Body of pancreas (tissue), 4 donors: ENCODE results near the gene SLC6A3.

Experiments
- POLR2A ChIP-seq, 3 donors: fragments of 450-650 bp; IDR thresholded peaks; one replicate each; pipeline ENCODE4 v1.6.1; 2016; ENCODE audit warnings: antibody characterized with exemption in 3 of 3, mild to moderate bottlenecking in 2 of 3
- TF ChIP-seq, protein P1 (sequence below), 7 experiments: fragments of 450-650 bp in 4 of 7; fragments of 200-600 bp in 3 of 7; sonication (generic) in 3 of 7; IDR thresholded peaks; one replicate each; pipeline ENCODE4 v1.5.1; 2016 to 2019; ENCODE audit warnings: antibody characterized with exemption in 7 of 7

DNA sequence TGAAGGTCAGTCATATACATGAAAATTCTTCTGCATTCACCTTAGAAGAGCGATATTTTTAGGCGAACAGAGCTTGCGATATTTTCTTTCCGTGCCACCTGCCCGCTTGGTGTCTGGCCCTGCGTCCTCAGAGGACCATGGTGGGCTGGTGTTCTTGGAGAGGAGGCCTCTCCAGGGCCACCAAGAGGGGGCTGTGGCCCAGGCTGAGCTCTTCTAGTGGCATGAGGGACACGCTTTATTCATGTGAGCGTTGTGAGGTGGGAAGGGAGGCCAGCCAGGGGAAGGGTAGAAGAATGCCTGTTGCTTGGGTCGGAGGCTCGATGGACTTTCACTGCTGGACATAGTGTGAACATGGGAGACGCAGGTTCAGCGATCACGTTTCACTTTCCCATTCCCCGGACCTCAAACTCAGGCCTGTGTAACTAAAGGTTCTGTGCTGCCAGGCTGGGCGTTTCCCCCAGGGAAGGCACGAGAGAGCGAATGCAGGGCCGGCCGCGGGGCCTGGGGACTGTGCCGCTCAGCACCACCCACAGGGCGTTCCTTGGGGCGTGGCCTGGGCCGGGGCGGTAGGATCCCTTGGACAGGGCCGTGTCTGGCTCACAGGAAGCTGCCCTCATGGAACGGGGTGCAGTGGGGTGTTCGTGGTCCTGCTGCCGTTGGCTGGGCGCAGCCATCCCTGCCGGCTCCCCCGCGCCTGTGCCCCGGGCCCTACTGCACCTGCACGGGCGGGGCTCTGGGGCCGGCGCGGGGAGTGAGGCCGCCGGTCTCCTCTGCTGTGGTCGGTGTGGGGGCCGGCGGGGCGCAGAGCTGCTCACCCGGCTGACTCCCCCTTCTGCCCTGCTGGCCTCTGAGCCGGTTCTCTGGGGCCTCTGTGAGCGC lies 59.6 kb downstream of the SLC6A3 start:
- TF ChIP-seq, protein P1, sequence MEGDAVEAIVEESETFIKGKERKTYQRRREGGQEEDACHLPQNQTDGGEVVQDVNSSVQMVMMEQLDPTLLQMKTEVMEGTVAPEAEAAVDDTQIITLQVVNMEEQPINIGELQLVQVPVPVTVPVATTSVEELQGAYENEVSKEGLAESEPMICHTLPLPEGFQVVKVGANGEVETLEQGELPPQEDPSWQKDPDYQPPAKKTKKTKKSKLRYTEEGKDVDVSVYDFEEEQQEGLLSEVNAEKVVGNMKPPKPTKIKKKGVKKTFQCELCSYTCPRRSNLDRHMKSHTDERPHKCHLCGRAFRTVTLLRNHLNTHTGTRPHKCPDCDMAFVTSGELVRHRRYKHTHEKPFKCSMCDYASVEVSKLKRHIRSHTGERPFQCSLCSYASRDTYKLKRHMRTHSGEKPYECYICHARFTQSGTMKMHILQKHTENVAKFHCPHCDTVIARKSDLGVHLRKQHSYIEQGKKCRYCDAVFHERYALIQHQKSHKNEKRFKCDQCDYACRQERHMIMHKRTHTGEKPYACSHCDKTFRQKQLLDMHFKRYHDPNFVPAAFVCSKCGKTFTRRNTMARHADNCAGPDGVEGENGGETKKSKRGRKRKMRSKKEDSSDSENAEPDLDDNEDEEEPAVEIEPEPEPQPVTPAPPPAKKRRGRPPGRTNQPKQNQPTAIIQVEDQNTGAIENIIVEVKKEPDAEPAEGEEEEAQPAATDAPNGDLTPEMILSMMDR (IDR thresholded peaks at IDR 0.05), result peak in 1 of 7 experiments; percentile 12
- peak; percentile 58 to 87 (median 82) for TF ChIP-seq POLR2A (IDR thresholded peaks at IDR 0.05)
